Erythroblast (primary cell): ENCODE data around the gene IL15.
"Not testable (repeated sequence)": the region's sequence is repeated elsewhere in the genome, so short reads cannot be mapped to it uniquely, and the experiment has no call there.

Experiments
- GATA1 ChIP-seq: IDR thresholded peaks from 2 replicates; pipeline ENCODE4 v1.6.1; 2011; ENCODE audit warnings: low read depth, mild to moderate bottlenecking, control low read depth, low read length, moderate library complexity
- POLR2A ChIP-seq: IDR thresholded peaks from 2 replicates; pipeline ENCODE4 v1.6.1; 2011; ENCODE audit warnings: mild to moderate bottlenecking, low read length

GRCh38 chr4:141691247-141691646 is 54.9 kb downstream of the IL15 start:
- not testable (repeated sequence) for TF ChIP-seq POLR2A, GATA1
